ENCODE data around the gene RFX8. TPM values are rescaled to one million over a fixed set of nuclear protein-coding genes. Genes with fewer than 3 reads are reported as not detected.

RFX8 gene
- total and polyA plus RNA-seq, 9 of the 15 experiments (the other 6 are each of a cell fraction or from before 2014, with no cell fraction given), result not detected

GRCh38 chr2:101500180-101500579 is 25.3 kb upstream of the RFX8 start:
- intact Hi-C loops (cut with micrococcal nuclease), result no loop called here
- in situ Hi-C loops (cut with MboI), result no loop called here
- Histone ChIP-seq H3K4me2 (ENCODE audit: insufficient read depth, low read length) (no peak overlapping the region), H3K9me3 (replicated peaks; ENCODE audit: control insufficient read depth, insufficient read depth, low read depth, low read length) (no peaks in the 10 kb centered on the region), H3K9me1 (ENCODE audit: control insufficient read depth, insufficient read depth, low read length) (no peaks in the 10 kb centered on the region), H3K9ac (ENCODE audit: insufficient read depth in 1 of 2, low read depth in 2 of 2, low read length in 2 of 2) (no peak overlapping the region), H3K27ac (ENCODE audit: extremely low read depth, low read depth, low read length) (no peak overlapping the region), H3K4me1 (replicated peaks in 1 of 2; ENCODE audit: control insufficient read depth in 2 of 2, insufficient read depth in 2 of 2, low read length in 2 of 2) (no peaks in the 10 kb centered on the region), H4K20me1 (replicated peaks; ENCODE audit: control insufficient read depth, insufficient read depth, low read length) (no peaks in the 10 kb centered on the region), H3K79me2 (ENCODE audit: control insufficient read depth, insufficient read depth, low read length) (no peaks in the 10 kb centered on the region), H2AFZ (ENCODE audit: low read depth, low read length) (no peak overlapping the region), H3K36me3 (ENCODE audit: control insufficient read depth, insufficient read depth, low read length) (no peaks in the 10 kb centered on the region), H3K4me3 (no peak overlapping the region), H3K27me3 (ENCODE audit: control insufficient read depth in 2 of 2, insufficient read depth in 2 of 2, low read length in 2 of 2) (peaks cover 2 to 21% of the 10 kb centered on the region in 2 experiments; a peak in 4 of 5 replicates)
- WGBS (ENCODE audit: insufficient coverage, low coverage, missing lambda C conversion rate), result 3% methylated on average over 2 of the region's 2 CpGs
- BruUV-seq (replicated peaks), result no TSS peak
- ATAC-seq (no peak), DNase-seq (ENCODE audit: extremely low read depth in 1 of 4, low spot score in 3 of 4) (no peak), FAIRE-seq (no peak)
- POLR2A ChIA-PET, result interaction anchor here (0.7 kb wide), 1 partner anchor 498 kb away, joined by 3 read pairs; the partner anchor contains the start of gene RPL31
- CTCF ChIA-PET (ENCODE audit: low intra/inter-chr PET ratio), result no interaction called here
- TF ChIP-seq ETS1 (conservative IDR thresholded peaks at IDR 0.05; ENCODE audit: control insufficient read depth, low read depth, low read length) (no peak), PHTF2 (CRISPR knock-in tag; IDR thresholded peaks at IDR 0.05) (no peak), NR1H2 (CRISPR knock-in tag; IDR thresholded peaks at IDR 0.05) (no peak), NR2C1 (IDR thresholded peaks at IDR 0.05) (no peak), NR2C1 (tag; IDR thresholded peaks at IDR 0.05) (no peak), DIDO1 (tag; IDR thresholded peaks at IDR 0.05; ENCODE audit: low read depth) (no peak), ZNF407 (IDR thresholded peaks at IDR 0.05; ENCODE audit: low read depth) (no peak), MEIS2 (IDR thresholded peaks at IDR 0.05; ENCODE audit: partially characterized antibody) (no peak), ZNF79 (CRISPR knock-in tag; IDR thresholded peaks at IDR 0.05; ENCODE audit: low read depth) (no peak), JUN (IDR thresholded peaks at IDR 0.05; ENCODE audit: borderline replicate concordance, low read depth, low read length) (no peak), JUN (CRISPR knock-in tag; IDR thresholded peaks at IDR 0.05; ENCODE audit: borderline replicate concordance) (no peak), MCM7 (IDR thresholded peaks at IDR 0.05) (no peak), ZSCAN32 (CRISPR knock-in tag; IDR thresholded peaks at IDR 0.05) (no peak)

Data from K562 (cell line).